Upper lobe of left lung (tissue), 6 donors: Measurements from ENCODE around the gene EXOC2. TPM values are rescaled to one million over a fixed set of nuclear protein-coding genes. Genes with fewer than 3 reads are reported as not detected.
A peak's percentile ranks its signal among the peaks of the same experiment; 100 is the strongest.

Experiments
- ATAC-seq, 2 donors: fragments of 200-7000 bp; cut with Tn5 transposase; one replicate each; pipeline ENCODE4 v1.9.1; 2022; ENCODE audit warnings: mild to moderate bottlenecking in 2 of 2, moderate library complexity in 2 of 2; ENCODE audit not compliant: low FRiP score in 2 of 2
- DNase-seq, 2 donors: peaks; one replicate each; pipeline ENCODE4 v3.0.0-alpha.2; 2019 to 2020
- H3K27ac ChIP-seq, 4 donors: fragments of 200-600 bp; sonication (generic); one replicate each; pipeline ENCODE4 v1.5.1; 2016 to 2019
- H3K27me3 ChIP-seq, 4 donors: fragments of 200-600 bp; sonication (generic); one replicate each; pipeline ENCODE4 v1.5.1; 2017 to 2019
- H3K36me3 ChIP-seq, 4 donors: fragments of 200-600 bp; sonication (generic); one replicate each; pipeline ENCODE4 v1.5.1; 2016 to 2019
- H3K4me1 ChIP-seq, 4 donors: fragments of 200-600 bp; sonication (generic); one replicate each; pipeline ENCODE4 v1.5.1; 2018 to 2019
- H3K4me3 ChIP-seq, 4 donors: fragments of 200-600 bp; sonication (generic); one replicate each; pipeline ENCODE4 v1.5.1; 2017 to 2019; ENCODE audit warnings: mild to moderate bottlenecking in 2 of 4, moderate library complexity in 1 of 4
- H3K9me3 ChIP-seq, 4 donors: fragments of 200-600 bp; sonication (generic); one replicate each; pipeline ENCODE4 v1.5.1; 2018 to 2019
- CTCF ChIP-seq, 6 experiments: fragments of 450-650 bp in 4 of 6; fragments of 200-600 bp in 2 of 6; sonication (generic) in 2 of 6; IDR thresholded peaks; one replicate each; pipeline ENCODE4 v1.5.1; 2016 to 2019; ENCODE audit warnings: antibody characterized with exemption in 6 of 6
- EP300 ChIP-seq, 4 donors: sonication (generic); formaldehyde crosslinking; IDR thresholded peaks; one replicate each; pipeline ENCODE4 v1.5.1; 2017; ENCODE audit warnings: antibody characterized with exemption in 4 of 4, control low read depth in 2 of 4
- POLR2A ChIP-seq, 4 donors: fragments of 450-650 bp; IDR thresholded peaks; one replicate each; pipeline ENCODE4 v1.5.1; 2016 to 2017; ENCODE audit warnings: antibody characterized with exemption in 4 of 4, mild to moderate bottlenecking in 2 of 4
- POLR2AphosphoS5 ChIP-seq, 2 donors: sonication (generic); formaldehyde crosslinking; IDR thresholded peaks; one replicate each; pipeline ENCODE4 v1.5.1; 2017; ENCODE audit warnings: antibody characterized with exemption in 2 of 2
- WGBS, 2 donors: methylation state at CpG; one replicate each; pipeline ENCODE4 v1.1.5; 2017 to 2018; 5-methylcytosine and 5-hydroxymethylcytosine counted together
- total RNA-seq, 6 donors: library from RNA; depleted of rRNA in 4 of 6; stranded (reverse); fragments of >200 nt in 4 of 6; gene quantifications; one replicate each; pipeline versions ENCODE4 v1.1.0 to v1.2.1, GENCODE V29; 2016 to 2021
- donor health status: DM: no; HTN: no; CAD: no; lungs with moderate emphysema.
- donor health status: DM: no; HTN: yes; CAD: no; lungs with severe emphysema.

EXOC2 gene
- total RNA-seq, 6 donors from 2014 or later, result 16.5 to 31.4 (median 24.4) TPM

GRCh38 chr6:715709-716491 is 23.0 kb upstream of the EXOC2 start:
- WGBS, 2 donors, result 45 to 52% methylated on average over 13 of the region's 13 CpGs
- Histone ChIP-seq H3K27me3 (no peaks in the 10 kb centered on the region), H3K36me3 (no peaks in the 10 kb centered on the region), H3K4me3 (no peak overlapping the region), H3K9me3 (no peaks in the 10 kb centered on the region), H3K27ac (no peak overlapping the region), H3K4me1 (peaks cover 0 to 18% (median 14%) of the 10 kb centered on the region in 4 donors)
- TF ChIP-seq EP300 (IDR thresholded peaks at IDR 0.05) (no peak), CTCF (IDR thresholded peaks at IDR 0.05) (no peak), POLR2A (IDR thresholded peaks at IDR 0.05) (no peak), POLR2AphosphoS5 (IDR thresholded peaks at IDR 0.05) (no peak)
- DNase-seq, result no peak
- no peak for ATAC-seq

- no peak overlapping the region for H3K4me3 ChIP-seq
- H3K27me3 ChIP-seq, result no peaks in the 10 kb centered on the region
- ATAC-seq (no peak), DNase-seq (no peak)
- H3K36me3 ChIP-seq, result no peaks in the 10 kb centered on the region
- H3K27ac ChIP-seq, result no peak overlapping the region
- TF ChIP-seq CTCF (IDR thresholded peaks at IDR 0.05) (no peak), POLR2A (IDR thresholded peaks at IDR 0.05) (no peak), EP300 (IDR thresholded peaks at IDR 0.05) (no peak), POLR2AphosphoS5 (IDR thresholded peaks at IDR 0.05) (no peak)
- no peaks in the 10 kb centered on the region for H3K9me3 ChIP-seq
- 69 to 74% methylated on average over 4 of the region's 4 CpGs for WGBS, 2 donors
- H3K4me1 ChIP-seq, result peaks cover 0 to 26% (median 16%) of the 10 kb centered on the region in 4 donors
These were observed 21.2 kb upstream of the EXOC2 start for GRCh38 chr6:714100-714499.

- DNase-seq, result no peak
- H3K36me3 ChIP-seq, result no peaks in the 10 kb centered on the region
- no peak overlapping the region for H3K4me3 ChIP-seq
- peaks cover 0 to 26% (median 16%) of the 10 kb centered on the region in 4 donors for H3K4me1 ChIP-seq
- H3K27ac ChIP-seq, result no peak overlapping the region
- WGBS, 2 donors, result 95 to 96% methylated on average over 5 of the region's 5 CpGs
- TF ChIP-seq CTCF (IDR thresholded peaks at IDR 0.05) (no peak), POLR2AphosphoS5 (IDR thresholded peaks at IDR 0.05) (no peak), POLR2A (IDR thresholded peaks at IDR 0.05) (no peak), EP300 (IDR thresholded peaks at IDR 0.05) (no peak)
- H3K27me3 ChIP-seq, result no peaks in the 10 kb centered on the region
- H3K9me3 ChIP-seq, result no peaks in the 10 kb centered on the region
- no peak for ATAC-seq
These were observed 20.4 kb upstream of the EXOC2 start for GRCh38 chr6:713351-713750.

GRCh38 chr6:712805-713204 is 19.9 kb upstream of the EXOC2 start:
- no peak for ATAC-seq

More at GRCh38 chr6:712805-713204, 19.9 kb upstream of the EXOC2 start:
- DNase-seq, result peak in 1 of 2 donors; percentile 32
- no peaks in the 10 kb centered on the region for H3K9me3 ChIP-seq
- no peak overlapping the region for H3K4me3 ChIP-seq
- no peak overlapping the region for H3K27ac ChIP-seq
- H3K27me3 ChIP-seq, result no peaks in the 10 kb centered on the region
- 91 to 97% methylated on average over 7 to 8 of the region's 8 CpGs for WGBS, 2 donors
- no peaks in the 10 kb centered on the region for H3K36me3 ChIP-seq
- H3K4me1 ChIP-seq, result peaks cover 0 to 26% (median 16%) of the 10 kb centered on the region in 4 donors
- TF ChIP-seq EP300 (IDR thresholded peaks at IDR 0.05) (no peak), POLR2A (IDR thresholded peaks at IDR 0.05) (no peak), POLR2AphosphoS5 (IDR thresholded peaks at IDR 0.05) (no peak), CTCF (IDR thresholded peaks at IDR 0.05) (no peak)
